GOT3 (cell line): ENCODE data around the gene SPATA33.
"Not testable (repeated sequence)": the region's sequence is repeated elsewhere in the genome, so short reads cannot be mapped to it uniquely, and the experiment has no call there.

Experiments used
- DNase-seq: peaks from one replicate; lab custom pipeline; 2025; ENCODE audit warnings: mixed read lengths; lab: John Stamatoyannopoulos, UW

The SPATA33 gene

DNA sequence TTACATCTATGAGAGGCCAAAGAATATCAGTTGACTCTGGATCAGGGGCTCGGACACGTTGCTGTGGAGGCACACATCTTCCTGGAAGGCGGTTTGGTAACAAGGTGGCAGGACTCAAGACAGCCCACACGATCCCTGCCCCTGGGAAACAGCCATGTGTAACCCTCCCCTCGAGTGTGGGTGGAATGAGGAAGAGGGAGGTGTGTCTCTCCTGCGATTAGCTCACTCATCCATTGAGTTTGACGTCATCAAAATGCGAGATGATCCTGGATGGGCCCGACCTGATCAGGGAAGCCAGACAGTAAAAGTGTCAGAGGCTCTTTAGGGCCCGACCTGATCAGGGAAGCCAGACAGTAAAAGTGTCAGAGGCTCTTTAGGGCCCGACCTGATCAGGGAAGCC lies 6.6 kb downstream of the SPATA33 start:
- not testable (repeated sequence) for DNase-seq

DNA sequence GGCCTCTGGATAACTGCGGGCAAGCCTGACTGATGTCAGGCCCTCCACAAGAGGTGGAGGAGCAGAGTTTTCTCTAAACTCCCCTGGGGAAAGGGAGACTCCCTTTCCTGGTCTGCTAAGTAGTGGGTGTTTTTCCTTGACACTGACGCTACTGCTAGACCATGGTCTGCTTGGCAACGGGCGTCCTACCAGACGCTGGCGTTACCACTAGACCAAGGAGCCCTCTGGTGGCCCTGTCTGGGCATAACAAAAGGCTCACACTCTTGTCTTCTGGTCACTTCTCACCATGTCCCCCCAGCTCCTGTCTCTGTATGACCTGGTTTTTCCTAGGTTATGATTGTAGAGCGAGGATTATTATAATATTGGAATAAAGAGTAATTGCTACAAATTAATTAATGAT lies 9.4 kb downstream of the SPATA33 start:
- not testable (repeated sequence) for DNase-seq

DNA sequence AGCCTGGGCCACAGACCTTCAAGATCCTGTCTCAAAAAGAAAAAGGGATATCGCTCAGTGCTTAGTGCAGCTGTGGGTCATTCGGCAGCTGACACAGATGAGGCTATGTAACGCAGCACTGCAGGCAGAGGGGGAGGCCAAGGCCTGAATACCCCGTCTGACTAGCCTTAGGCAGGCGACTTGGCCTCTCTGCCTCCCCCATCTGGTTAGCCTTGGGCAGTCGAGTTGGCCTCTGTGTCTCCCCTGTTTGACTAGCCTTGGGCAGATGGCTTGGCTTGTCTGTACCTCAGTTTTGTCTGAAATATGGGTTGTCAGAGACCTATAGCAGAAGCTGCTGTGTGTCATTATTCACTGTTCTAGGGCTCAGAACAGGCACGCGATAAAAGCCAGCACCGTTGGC lies 10.0 kb downstream of the SPATA33 start:
- DNase-seq, result no peak

DNA sequence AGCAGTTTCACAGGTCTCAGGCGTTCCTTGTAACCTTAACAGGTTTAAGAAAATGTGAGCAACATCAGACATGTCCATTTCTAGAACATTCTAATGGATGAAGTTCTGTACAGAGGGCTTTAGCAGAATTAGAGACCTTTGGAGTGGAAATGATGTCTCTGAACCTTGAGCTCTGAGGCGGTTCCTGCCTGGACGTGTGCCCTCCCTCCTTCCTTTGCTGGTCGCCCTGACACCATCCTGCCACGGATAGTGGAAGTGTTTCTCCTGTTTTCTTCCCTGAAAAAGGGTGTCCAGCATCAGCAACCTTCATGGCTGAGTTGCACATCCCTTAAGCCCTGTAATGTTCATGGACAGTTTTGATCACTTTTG lies 11.1 kb downstream of the SPATA33 start:
- DNase-seq, result no peak

DNA sequence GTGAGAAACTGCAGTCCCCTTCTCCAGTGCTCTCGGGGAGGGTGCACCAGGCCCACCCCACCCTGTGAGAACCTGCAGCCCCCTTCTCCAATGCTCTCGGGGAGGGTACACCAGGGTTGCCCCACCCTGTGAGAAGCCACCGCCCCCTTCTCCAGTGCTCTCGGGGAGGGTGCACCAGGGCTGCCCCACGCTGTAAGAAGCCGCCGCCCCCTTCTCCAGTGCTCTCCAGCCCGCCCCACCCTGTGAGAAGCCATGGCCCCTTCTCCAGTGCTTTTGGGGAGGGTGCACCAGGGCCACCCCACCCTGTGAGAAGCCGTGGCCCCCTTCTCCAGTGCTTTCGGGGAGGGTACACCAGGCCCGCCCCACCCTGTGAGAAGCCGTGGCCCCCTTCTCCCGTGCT lies 12.1 kb downstream of the SPATA33 start:
- DNase-seq, result no peak

DNA sequence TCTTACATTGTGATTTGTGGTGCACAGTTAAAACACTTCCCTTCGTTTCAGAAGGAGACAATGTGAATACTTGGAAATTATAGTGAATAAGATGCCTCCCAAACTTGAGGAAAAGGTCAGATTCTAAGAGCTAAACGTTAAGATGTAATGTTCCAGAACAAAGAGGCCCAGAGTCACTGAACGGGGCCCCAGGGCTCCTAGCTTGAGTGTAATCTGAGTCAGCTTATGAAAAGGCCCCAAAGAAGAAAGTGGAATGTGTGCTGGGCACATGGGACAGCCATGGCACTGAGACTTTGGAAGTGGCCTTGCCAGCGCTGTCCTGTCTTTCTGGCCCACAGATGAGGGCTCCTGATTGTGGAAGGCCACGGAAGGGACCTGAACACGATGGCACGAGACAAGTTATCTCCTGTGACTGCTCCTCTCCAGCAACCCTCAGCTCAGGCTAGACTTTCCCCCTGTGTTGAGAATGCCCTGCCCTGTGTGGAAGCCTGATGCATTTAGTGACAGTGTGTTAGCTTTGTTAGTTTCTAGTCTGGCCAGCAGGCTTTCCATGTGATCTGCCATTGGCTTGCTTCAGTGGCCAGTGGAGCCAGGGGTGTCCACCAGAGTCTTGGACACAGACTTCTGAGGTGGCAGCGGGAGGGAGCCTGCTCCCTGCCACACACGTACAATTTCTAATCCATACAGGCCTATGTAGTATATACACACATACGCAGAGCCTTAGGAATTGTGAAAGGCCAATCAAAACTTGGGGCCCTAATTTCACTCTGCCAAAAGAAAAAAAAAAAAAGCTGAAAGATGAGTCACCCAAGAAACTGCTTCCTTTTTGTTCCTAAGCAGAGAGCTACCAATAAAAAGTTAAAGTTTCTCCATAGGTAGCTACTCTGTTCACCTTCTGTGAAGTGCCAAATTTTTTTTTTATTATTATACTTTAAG lies 13.1 kb downstream of the SPATA33 start:
- DNase-seq, result no peak

DNA sequence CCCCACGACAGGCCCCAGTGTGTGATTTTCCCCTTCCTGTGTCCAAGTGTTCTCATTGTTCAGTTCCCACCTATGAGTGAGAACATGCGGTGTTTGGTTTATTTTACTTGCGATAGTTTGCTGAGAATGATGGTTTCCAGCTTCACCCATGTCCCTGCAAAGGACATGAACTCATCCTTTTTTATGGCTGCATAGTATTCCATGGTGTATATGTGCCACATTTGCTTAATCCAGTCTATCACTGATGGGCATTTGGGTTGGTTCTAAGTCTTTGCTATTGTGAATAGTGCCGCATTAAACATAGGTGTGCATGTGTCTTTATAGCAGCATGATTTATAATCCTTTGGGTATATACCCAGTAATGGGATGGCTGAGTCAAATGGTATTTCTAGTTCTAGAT lies 13.9 kb downstream of the SPATA33 start:
- DNase-seq, result not testable (repeated sequence)

DNA sequence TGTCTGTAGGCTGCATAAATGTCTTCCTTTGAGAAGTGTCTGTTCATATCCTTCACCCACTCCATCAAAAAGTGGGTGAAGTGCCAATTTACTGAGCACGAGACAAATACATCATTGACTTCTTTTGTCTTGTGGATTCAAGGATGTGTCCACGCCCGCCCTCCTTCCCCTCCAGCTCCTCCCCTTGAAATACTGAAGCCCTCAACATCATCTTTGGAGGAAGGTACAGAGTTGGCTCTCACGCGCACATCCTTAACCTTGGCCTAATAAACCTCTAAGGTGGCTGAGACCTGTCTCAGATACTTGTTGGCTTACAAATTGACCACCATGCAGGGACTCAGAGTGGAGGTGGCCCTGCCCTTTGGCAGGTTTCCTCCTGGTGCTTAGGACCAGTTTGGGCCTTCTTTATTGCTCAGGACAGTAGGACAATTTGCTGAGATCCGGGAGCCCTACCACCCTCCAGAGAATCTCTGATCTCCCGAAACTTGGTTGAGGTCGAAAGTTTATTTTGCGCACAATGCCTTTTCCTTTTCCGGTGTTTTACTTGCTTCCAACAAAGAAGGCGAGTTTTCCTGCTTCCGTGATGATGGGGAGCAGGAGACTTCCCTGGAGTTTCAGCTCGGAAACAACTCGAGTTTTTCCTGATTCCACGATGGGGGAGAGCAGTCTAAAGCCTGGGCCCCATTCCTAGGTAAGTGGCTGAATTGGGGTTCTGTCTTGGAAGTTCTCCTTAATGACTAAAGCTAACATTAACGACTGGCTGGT lies 14.7 kb downstream of the SPATA33 start:
- no peak for DNase-seq

DNA sequence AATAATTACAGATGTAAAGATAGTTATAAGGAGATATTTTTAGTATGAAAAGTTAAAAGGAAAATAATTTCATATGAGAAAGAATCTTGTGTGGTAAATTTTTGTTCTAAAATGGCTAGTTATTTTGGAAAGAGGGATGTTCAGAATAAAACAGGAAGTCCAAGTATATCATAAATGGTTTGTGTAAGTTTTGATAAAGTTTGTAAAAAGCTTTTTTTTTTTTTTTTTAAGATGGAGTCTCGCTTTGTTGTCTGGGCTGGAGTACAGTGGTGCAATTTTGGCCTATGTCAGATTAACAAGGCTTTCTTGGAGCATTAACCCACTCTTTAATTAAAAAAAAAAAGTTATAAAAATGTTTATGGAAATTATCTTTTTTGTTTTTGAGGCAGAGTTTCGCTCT lies 20.6 kb downstream of the SPATA33 start:
- DNase-seq, result no peak

DNA sequence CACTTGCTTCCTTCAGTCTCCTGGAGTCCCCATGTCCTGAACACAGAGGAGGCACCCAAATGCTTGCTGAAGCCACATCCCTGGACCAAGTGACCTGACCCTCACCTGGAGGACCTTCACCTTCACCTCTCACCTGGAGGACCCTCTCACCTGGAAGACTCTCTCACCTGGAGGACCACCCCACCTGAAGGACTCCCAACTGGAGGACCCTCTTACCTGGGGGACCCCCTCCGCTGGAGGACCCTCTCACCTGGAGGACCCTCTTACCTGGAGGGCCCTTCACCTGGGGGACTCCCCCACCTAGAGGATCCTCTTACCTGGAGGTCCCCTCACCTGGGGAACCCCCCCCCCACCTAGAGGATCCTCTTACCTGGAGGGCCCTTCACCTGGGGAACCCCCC lies 28.3 kb downstream of the SPATA33 start:
- DNase-seq, result no peak

DNA sequence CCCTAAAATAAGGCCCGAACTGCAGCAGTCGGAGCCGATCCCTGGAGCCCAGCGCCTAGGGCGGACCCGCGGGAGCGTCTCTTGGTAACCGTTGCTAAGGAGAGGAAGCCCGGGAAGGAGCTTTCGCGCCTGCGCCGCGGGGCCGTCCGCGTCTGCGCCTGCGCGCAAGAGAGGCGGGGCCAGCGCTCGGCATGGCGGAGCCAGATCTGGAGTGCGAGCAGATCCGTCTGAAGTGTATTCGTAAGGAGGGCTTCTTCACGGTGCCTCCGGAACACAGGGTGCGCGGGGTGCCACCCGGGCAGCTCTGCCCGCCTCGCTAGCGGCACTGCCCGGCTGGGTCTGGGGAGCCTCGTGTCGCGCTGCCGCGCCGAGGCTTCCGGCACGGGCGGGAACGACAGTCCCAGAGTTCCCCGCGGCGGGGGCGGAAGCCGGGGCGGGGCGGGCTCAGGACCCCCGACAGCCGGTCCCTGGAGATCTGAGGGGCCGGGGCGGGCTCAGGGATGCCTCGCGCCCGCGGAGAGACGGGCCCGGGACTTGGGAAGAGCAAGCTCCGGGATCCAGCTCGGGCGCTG lies 29.0 kb downstream of the SPATA33 start, which contains the start of gene CDK10:
CDK10 (plus strand) TSS at position 170 of the 572 bp plus-strand sequence; CDS start at position 192, 22 bp downstream.
- DNase-seq, result peak; percentile 86

DNA sequence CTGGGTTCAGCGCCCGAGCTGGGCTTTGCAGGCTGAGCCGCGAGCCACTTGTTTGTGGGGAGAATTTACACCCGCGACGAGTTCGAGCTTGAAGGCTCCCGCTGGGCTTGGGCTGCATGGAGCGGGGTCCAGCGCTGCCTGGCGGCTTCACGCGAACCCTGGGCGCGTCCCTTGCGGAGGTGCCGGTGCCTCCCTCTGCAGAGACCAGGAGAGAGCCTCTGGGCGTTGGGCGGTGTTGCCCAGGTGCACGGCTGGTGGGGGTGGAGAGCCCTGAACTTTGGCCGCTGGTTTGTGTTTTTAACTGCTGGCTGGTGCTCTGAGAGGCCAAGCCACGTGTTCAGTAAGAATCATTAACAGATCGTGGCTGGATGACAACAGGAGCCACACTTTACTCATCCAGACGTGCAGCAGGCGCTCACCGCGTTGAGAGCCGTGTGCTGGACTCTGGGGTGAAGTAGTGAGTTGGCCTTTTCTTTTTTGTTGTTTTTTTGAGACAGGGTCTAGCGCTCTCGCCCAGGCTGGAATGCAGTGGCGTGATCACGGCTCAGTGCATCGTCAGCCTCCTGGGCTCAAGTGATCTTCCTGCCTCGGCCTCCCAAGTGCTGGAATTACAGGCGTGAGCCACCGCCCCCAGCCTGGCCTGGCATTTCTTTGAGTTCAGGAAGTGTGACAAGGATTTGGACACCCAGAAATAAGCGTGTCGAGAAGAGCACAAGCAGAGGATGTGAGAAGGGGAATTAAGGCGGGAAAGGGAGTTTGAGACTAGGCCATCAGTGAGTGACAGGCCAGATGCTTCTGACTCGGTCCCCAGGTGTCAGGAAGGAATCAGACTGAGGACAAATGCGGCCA lies 29.7 kb downstream of the SPATA33 start:
- no peak for DNase-seq

DNA sequence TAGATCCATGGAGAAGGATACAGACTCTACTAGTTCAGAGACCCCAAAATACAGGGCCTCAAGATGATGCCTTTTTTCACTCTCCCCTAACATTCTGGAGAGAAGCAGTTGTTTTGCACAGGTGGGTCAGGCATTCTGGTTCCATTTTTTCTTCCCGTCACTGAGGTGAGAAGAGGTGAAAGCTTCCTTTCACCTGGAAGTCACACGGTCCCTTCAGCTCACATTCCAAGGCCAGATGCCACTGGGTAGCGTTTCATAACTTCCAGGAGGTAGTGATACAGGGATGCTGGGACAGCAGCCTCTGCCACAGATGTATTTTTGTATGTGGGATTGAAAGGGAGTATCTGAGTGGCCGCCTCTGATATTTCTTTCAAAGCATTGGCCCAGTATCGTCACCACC lies 30.8 kb downstream of the SPATA33 start:
- DNase-seq, result no peak

DNA sequence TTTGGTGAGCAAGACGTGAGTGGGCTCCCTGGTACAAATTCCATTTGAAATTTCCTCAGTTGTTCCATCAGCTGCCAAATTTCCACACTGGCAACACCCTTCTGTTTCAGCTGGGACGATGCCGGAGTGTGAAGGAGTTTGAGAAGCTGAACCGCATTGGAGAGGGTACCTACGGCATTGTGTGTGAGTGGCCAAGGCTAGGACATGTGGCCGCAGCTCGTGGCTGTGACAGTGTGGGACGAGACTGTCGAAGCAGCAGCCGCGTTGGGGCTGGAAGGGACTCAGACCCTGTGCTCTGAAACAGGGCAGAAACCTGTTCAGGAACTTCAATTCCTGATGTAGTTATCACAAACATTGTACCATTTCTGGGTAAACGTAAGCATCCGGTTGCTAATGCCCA lies 31.5 kb downstream of the SPATA33 start:
- no peak for DNase-seq

DNA sequence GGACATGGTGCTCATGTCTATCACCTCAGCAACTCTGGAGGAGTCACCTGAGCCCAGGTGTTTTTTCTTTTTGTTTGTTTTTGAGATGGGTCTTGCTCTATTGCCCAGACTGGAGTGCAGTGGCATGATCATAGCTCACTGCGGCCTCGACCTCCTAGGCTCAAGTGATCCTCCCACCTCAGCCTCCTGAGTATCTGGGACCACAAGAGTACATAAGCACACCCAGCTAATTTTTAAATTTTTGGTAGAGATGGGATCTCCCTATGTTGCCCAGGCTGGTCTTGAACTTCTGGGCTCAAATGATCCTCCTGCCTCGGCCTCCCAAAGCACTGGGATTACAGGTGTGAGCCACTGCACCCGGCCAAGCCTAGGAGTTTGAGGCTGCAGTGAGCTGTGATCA lies 32.0 kb downstream of the SPATA33 start:
- not testable (repeated sequence) for DNase-seq

DNA sequence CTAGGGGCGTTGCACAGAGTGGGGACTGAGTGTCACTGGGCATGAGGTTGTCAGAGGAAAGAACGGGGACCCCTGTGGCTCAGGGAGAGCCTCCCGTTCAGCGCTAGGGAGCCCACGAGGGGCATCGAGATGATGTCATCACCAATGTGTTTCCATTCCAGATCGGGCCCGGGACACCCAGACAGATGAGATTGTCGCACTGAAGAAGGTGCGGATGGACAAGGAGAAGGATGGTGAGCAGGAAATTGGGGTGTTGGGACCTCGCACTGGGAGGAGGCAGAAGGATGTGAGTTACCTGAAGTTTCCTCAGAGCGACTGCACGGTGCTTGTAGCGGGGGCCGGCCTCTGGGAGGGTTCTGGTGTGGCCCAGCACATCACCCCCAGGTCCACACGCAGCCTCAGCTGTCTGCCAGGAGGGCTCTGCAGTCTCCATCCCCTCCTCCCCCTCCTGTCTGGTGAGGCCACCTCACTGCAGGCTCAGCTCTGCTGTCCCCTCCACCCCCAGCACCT lies 32.8 kb downstream of the SPATA33 start:
- no peak for DNase-seq

DNA sequence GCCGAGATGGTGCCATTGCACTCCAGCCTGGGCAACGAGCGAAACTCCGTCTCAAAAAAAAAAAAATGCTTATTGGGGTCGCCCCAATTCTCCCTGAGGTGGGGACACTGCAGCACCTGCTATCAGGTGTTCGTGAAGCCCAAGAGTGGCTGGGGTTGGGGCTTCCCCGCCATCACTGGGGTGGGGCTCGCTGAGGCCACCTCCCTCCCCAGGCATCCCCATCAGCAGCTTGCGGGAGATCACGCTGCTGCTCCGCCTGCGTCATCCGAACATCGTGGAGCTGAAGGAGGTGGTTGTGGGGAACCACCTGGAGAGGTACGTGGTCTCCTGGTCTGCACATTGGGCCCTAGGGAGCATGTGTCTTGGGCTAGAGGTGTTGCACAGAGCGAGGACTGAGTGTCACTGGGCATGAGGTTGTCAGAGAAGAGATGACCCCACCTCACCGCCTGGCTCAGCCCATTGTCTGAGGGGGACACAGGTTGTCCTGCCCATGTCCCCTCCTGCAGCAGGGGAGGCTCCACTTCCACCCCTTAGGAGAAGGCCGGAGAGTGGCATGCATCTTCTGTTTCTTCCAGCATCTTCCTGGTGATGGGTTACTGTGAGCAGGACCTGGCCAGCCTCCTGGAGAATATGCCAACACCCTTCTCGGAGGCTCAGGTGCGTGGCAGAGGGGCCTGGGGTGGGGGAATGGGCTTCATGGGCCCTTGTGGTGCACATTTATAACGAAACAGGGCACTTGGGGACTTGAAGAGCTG lies 33.8 kb downstream of the SPATA33 start:
- no peak for DNase-seq

DNA sequence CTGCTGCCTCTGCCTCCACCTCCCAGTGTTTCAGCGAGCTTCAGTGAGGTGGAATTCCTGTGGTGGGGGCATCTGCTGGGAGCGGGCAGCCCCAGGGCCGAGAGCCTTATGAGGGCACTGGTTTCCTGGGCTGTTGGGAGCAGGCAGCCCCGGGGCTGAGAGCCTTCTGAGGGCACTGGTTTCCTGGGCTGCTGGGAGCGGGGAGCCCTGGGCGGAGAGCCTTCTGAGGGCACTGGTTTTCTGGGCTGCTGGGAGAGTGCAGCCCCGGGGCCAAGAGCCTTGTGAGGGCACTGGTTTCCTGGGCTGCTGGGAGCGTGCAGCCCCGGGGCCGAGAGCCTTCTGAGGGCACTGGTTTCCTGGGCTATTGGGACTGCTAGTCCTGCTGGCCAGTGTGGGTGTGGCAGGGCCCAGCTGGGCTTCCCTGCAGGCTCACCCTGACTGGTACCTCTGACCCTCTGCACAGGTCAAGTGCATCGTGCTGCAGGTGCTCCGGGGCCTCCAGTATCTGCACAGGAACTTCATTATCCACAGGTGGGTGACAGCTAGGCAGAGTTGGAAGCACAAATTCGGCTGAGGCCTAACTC lies 34.4 kb downstream of the SPATA33 start:
- no peak for DNase-seq

DNA sequence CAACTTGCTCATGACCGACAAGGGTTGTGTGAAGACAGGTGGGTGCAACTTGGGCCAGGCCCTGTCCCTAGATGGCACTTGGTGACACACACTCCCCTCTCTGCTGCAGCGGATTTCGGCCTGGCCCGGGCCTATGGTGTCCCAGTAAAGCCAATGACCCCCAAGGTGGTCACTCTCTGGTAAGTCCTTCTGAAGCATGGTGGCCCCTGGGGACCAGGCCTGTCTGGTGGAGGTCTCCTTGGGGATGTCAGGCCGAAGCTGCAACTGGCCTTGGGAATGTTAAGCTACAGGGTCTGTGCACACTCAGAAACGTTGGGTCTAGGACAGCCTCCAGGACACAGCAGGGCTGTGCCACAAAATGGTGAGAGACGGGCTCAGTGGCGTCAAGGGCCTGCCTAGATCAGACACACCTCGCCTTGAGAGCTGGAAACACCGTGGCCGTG lies 35.7 kb downstream of the SPATA33 start:
- DNase-seq, result no peak
